HUES64 (cell line): ENCODE measurements around the gene TRAPPC12.
"Not testable (repeated sequence)": the region's sequence is repeated elsewhere in the genome, so short reads cannot be mapped to it uniquely, and the experiment has no call there.

Experiments used
- H3K27ac ChIP-seq: 2 replicates; pipeline ENCODE4 v1.7.0; 2013; ENCODE audit warnings: low read depth, low read length, inconsistent platforms
- H3K27me3 ChIP-seq: 2 replicates; pipeline ENCODE4 v1.6.1; 2013; ENCODE audit warnings: mild to moderate bottlenecking, low read length; ENCODE audit not compliant: insufficient read depth
- H3K36me3 ChIP-seq: 2 replicates; pipeline ENCODE4 v1.6.1; 2013; ENCODE audit warnings: mild to moderate bottlenecking, low read length; ENCODE audit not compliant: insufficient read depth
- H3K4me1 ChIP-seq: 2 replicates; pipeline ENCODE4 v1.6.1; 2013; ENCODE audit warnings: mild to moderate bottlenecking, low read length, moderate library complexity; ENCODE audit not compliant: insufficient read depth
- H3K4me3 ChIP-seq: 2 replicates; pipeline ENCODE4 v1.5.1; 2013; ENCODE audit warnings: mild to moderate bottlenecking, low read length, moderate library complexity
- H3K9ac ChIP-seq: 2 replicates; pipeline ENCODE4 v1.6.1; 2013; ENCODE audit warnings: mild to moderate bottlenecking, low read depth, low read length
- H3K9me3 ChIP-seq: 2 replicates; pipeline ENCODE4 v1.6.1; 2013; ENCODE audit warnings: low read depth, low read length; ENCODE audit not compliant: insufficient read depth
- WGBS: fragments of 150-250, 120-280 bp; methylation state at CpG from one replicate; pipeline ENCODE4 v1.1.7; 2013; ENCODE audit warnings: missing lambda C conversion rate; 5-methylcytosine and 5-hydroxymethylcytosine counted together

The TRAPPC12 gene

GRCh38 chr2:3498783-3499394 lies 119.4 kb downstream of the TRAPPC12 start:
- no peaks in the 10 kb centered on the region for H3K9me3 ChIP-seq
- no peak overlapping the region for H3K27ac ChIP-seq
- H3K4me1 ChIP-seq: no peaks in the 10 kb centered on the region
- no peaks in the 10 kb centered on the region for H3K27me3 ChIP-seq
- H3K9ac ChIP-seq: no peak overlapping the region
- H3K36me3 ChIP-seq: peaks cover 26% of the 10 kb centered on the region; the same call in 1 of the 2 replicates
- no peak overlapping the region for H3K4me3 ChIP-seq
- WGBS: 97% methylated on average over 18 of the region's 18 CpGs

DNA sequence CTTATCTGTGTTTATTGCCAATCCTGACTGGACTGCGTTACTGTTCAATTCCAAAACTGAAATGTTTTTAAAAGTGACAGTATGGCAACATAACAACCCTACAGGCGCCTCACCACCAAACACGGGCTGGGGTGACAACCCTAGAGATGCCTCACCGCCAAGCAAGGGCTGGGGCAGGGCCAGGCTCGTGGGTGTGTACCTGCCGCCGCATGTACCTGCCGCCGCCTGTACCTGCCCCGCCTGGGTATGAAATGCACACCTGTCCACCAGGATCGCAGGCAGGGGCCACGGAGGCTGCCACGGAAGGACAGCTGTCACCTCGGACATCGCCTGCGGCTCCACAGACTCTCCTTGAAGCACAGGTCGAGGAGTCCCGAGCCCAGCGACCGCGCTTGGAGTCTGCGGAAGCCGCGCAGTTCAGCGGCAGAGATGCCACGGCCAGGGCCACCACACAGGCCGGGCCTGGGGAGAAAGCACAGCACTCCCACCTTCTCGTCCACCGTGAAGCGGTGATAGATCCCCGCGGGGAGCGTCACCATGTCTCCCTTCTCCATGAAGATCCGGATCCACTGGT lies 120.9 kb downstream of the TRAPPC12 start:
- Histone ChIP-seq H3K9ac (no peak overlapping the region), H3K27me3 (no peaks in the 10 kb centered on the region), H3K9me3 (no peaks in the 10 kb centered on the region), H3K4me1 (no peaks in the 10 kb centered on the region), H3K36me3 (peaks cover 30% of the 10 kb centered on the region; the same call in 1 of the 2 replicates), H3K4me3 (no peak overlapping the region), H3K27ac (no peak overlapping the region)
- WGBS: 95% methylated on average over 34 of the region's 34 CpGs

- Histone ChIP-seq H3K4me1 (no peaks in the 10 kb centered on the region), H3K9ac (no peak overlapping the region), H3K4me3 (no peak overlapping the region), H3K27me3 (no peaks in the 10 kb centered on the region), H3K36me3 (peaks cover 24% of the 10 kb centered on the region; the same call in 1 of the 2 replicates), H3K27ac (no peak overlapping the region), H3K9me3 (no peaks in the 10 kb centered on the region)
- 96% methylated on average over 14 of the region's 14 CpGs for WGBS
Measured at GRCh38 chr2:3503046-3503445, 123.6 kb downstream of the TRAPPC12 start.

GRCh38 chr2:3503483-3503882 lies 124.0 kb downstream of the TRAPPC12 start:
- H3K36me3 ChIP-seq: peaks cover 21% of the 10 kb centered on the region; the same call in 1 of the 2 replicates

GRCh38 chr2:3504741-3505140 lies 125.2 kb downstream of the TRAPPC12 start:
- Histone ChIP-seq H3K4me1 (no peaks in the 10 kb centered on the region), H3K4me3 (no peak overlapping the region), H3K9me3 (no peaks in the 10 kb centered on the region), H3K27me3 (no peaks in the 10 kb centered on the region), H3K36me3 (peaks cover 9% of the 10 kb centered on the region; the same call in 1 of the 2 replicates), H3K9ac (no peak overlapping the region), H3K27ac (no peak overlapping the region)
- WGBS: 98% methylated on average over 4 of the region's 5 CpGs

More at GRCh38 chr2:3503483-3503882, 124.0 kb downstream of the TRAPPC12 start:
- 94% methylated on average over 13 of the region's 13 CpGs for WGBS
- Histone ChIP-seq H3K9ac (no peak overlapping the region), H3K27ac (no peak overlapping the region), H3K27me3 (no peaks in the 10 kb centered on the region), H3K4me3 (no peak overlapping the region), H3K9me3 (no peaks in the 10 kb centered on the region), H3K4me1 (no peaks in the 10 kb centered on the region)

- Histone ChIP-seq H3K9ac (no peak overlapping the region), H3K36me3 (peaks cover 9% of the 10 kb centered on the region; the same call in 1 of the 2 replicates), H3K9me3 (no peaks in the 10 kb centered on the region), H3K27me3 (no peaks in the 10 kb centered on the region), H3K4me1 (no peaks in the 10 kb centered on the region), H3K27ac (no peak overlapping the region), H3K4me3 (no peak overlapping the region)
- WGBS: 94% methylated on average over 3 of the region's 4 CpGs
Measured at GRCh38 chr2:3505771-3506170, 126.3 kb downstream of the TRAPPC12 start.

DNA sequence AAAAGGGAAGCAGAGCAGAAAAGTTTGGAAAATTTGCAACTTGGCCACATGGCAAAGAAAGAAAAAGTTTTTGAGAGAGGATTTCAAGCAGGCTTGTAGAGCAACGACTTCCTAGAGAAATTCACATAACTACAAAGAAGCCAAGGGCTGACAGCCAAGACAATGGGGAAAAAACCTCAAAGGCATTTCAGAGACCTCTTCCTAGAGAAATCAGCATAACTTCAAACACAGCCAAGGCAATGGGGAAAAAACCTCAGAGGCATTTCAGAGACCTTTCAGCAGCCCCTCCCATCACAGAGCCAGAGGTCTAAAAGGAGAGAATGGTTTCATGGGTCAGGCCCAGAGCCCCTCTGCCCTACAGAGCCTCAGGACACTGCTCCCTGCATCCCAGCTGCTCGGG lies 132.6 kb downstream of the TRAPPC12 start:
- H3K4me1 ChIP-seq: no peaks in the 10 kb centered on the region
- H3K9ac ChIP-seq: no peak overlapping the region
- H3K9me3 ChIP-seq: peaks cover 3% of the 10 kb centered on the region; the same call in 1 of the 2 replicates
- H3K4me3 ChIP-seq: no peak overlapping the region
- peaks cover 17% of the 10 kb centered on the region; the same call in 1 of the 2 replicates for H3K36me3 ChIP-seq
- H3K27me3 ChIP-seq: no peaks in the 10 kb centered on the region
- 52% methylated on average over 2 of the region's 2 CpGs for WGBS
- H3K27ac ChIP-seq: peak overlapping the region; percentile 49; the same call in 1 of the 2 replicates

DNA sequence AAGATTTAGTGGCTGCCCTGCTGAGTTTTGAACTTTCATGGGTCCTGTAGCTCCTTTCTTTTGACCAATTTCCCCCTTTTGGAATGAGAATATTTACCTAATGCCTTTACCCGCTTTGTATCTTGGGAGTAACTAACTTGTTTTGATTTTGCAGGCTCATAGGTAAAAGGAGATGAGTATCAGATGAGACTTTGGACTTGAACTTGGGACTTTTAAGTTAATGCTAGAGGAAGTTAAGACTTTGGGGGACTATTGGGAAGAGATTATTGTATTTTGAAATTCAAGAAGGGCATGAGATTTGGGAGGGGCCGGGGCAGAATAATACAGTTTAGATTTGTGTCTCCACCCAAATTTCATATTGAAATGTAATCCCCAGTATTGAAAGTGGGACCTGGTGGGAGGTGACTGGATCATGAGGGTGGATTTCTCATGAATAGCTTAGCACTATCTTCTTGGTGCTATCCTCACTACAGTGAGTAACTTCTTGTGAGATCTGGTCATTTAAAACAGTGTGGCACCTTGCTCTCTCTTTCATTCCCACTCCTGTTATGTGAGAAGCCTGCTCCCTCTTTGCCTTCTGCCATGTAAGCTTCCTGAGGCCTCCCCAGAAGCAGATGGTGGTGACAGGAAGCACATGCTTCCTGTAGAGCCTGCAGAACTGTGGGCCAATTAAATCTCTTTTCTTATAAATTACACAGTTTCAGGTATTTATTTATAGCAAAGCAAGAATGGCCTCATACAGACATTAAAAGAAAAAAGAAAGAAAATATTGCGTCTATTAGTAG lies 133.7 kb downstream of the TRAPPC12 start:
- Histone ChIP-seq H3K4me1 (peaks cover 6% of the 10 kb centered on the region; the same call in 1 of the 2 replicates), H3K27ac (no peak overlapping the region), H3K27me3 (no peaks in the 10 kb centered on the region), H3K4me3 (no peak overlapping the region), H3K36me3 (peaks cover 17% of the 10 kb centered on the region; the same call in 1 of the 2 replicates), H3K9me3 (peaks cover 3% of the 10 kb centered on the region; the same call in 1 of the 2 replicates), H3K9ac (no peak overlapping the region)
- 97% methylated on average over 2 of the region's 3 CpGs for WGBS

- H3K4me3 ChIP-seq, H3K9ac ChIP-seq, H3K9me3 ChIP-seq, H3K27ac ChIP-seq, H3K27me3 ChIP-seq: not testable (repeated sequence)
- WGBS: 96% methylated on average over 3 of the region's 5 CpGs
- Histone ChIP-seq H3K4me1 (peaks cover 11% of the 10 kb centered on the region; the same call in 1 of the 2 replicates), H3K36me3 (peaks cover 16% of the 10 kb centered on the region; the same call in 1 of the 2 replicates)
Measured at GRCh38 chr2:3515438-3515837, 135.9 kb downstream of the TRAPPC12 start.

DNA sequence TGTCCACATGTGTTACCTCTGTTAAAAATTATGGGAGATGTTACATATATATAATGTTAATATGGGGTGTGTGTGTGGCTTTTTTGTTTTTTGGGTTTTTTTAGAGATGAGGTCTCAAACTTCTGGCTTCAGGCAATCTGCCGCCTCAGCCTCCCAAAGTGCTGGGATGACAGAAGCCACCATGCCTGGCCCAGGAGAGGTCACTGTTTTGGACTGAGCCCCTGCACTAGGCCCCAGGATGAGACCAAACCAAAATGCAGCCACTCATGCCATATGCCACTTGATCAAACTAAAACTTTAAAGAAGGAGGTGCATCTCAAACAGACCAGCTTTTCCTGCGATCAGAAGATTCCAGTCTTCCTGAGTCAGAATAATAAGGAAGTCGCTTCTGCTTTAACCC lies 137.3 kb downstream of the TRAPPC12 start:
- no peak overlapping the region for H3K9ac ChIP-seq
- peaks cover 3% of the 10 kb centered on the region; the same call in 1 of the 2 replicates for H3K9me3 ChIP-seq
- H3K27ac ChIP-seq: no peak overlapping the region
- H3K36me3 ChIP-seq: peaks cover 9% of the 10 kb centered on the region; the same call in 1 of the 2 replicates
- 96% methylated on average over 3 of the region's 3 CpGs for WGBS
- peaks cover 3% of the 10 kb centered on the region; the same call in 1 of the 2 replicates for H3K27me3 ChIP-seq
- peaks cover 11% of the 10 kb centered on the region; the same call in 1 of the 2 replicates for H3K4me1 ChIP-seq
- no peak overlapping the region for H3K4me3 ChIP-seq
